IMR-90 (cell line): Measurements from ENCODE around the gene LHX1. TPM values are rescaled to one million over a fixed set of nuclear protein-coding genes. Genes with fewer than 3 reads are reported as not detected.

Source experiments
- ATAC-seq: fragments of 200-7000 bp; cut with Tn5 transposase; 2 replicates; pipeline ENCODE4 v1.9.1; 2020; ENCODE audit warnings: low read depth, mild to moderate bottlenecking, moderate library complexity
- BruUV-seq: library from RNA; stranded (reverse); fragments of 400-500 nt; replicated peaks from 2 replicates; lab custom pipeline; 2021; lab: Mats Ljungman, UMichigan
- CTCF ChIA-PET: fragments of 300-600 bp; formaldehyde crosslinking; extraction: SDS; loops from one replicate; lab custom pipeline; 2021; ENCODE audit warnings: antibody characterized with exemption; lab: Yijun Ruan, JAX
- POLR2A ChIA-PET: fragments of 300-600 bp; sonication (Branson Sonifier 250); formaldehyde crosslinking; loops from one replicate; lab custom pipeline; 2022; ENCODE audit warnings: antibody characterized with exemption; ENCODE audit not compliant: unreplicated experiment; lab: Charles Lee
- DNase-seq: peaks from one replicate; pipeline ENCODE4 v3.0.0; 2013
- H2AFZ ChIP-seq: replicated peaks from 2 replicates; pipeline ENCODE3; 2013; ENCODE audit warnings: low read length, mild to moderate bottlenecking; ENCODE audit not compliant: poor library complexity
- H2AK5ac ChIP-seq: 2 replicates; pipeline ENCODE4 v1.6.1; 2013; ENCODE audit warnings: low read depth, low read length, inconsistent platforms
- H2AK9ac ChIP-seq: replicated peaks from 2 replicates; pipeline ENCODE3; 2013; ENCODE audit warnings: mild to moderate bottlenecking, low read depth, low read length, moderate library complexity; ENCODE audit not compliant: poor library complexity
- H2BK120ac ChIP-seq: 2 replicates; pipeline ENCODE4 v1.6.1; 2013; ENCODE audit warnings: low read depth, low read length, inconsistent platforms
- H2BK15ac ChIP-seq: 3 replicates; pipeline ENCODE4 v1.6.1; 2013; ENCODE audit warnings: low read depth, low read length, inconsistent platforms
- H2BK20ac ChIP-seq: 2 replicates; pipeline ENCODE4 v1.6.1; 2013; ENCODE audit warnings: low read depth, mild to moderate bottlenecking, inconsistent platforms, low read length, moderate library complexity
- H2BK5ac ChIP-seq: 2 replicates; pipeline ENCODE4 v1.6.1; 2013; ENCODE audit warnings: mild to moderate bottlenecking, low read depth, low read length, inconsistent platforms; ENCODE audit not compliant: poor library complexity, severe bottlenecking
- H3K14ac ChIP-seq: replicated peaks from 2 replicates; pipeline ENCODE4 v1.6.1; 2013; ENCODE audit warnings: low read depth, low read length, inconsistent platforms
- H3K18ac ChIP-seq: 2 replicates; pipeline ENCODE4 v1.6.1; 2013; ENCODE audit warnings: low read depth, low read length, control low read depth
- H3K23ac ChIP-seq: 2 replicates; pipeline ENCODE4 v1.6.1; 2013; ENCODE audit warnings: low read depth, low read length, inconsistent platforms
- H3K27ac ChIP-seq: 2 replicates; pipeline ENCODE4 v1.5.1; 2013; ENCODE audit warnings: mild to moderate bottlenecking, control low read depth, low read length; ENCODE audit not compliant: insufficient read depth
- H3K27me3 ChIP-seq: 2 replicates; pipeline ENCODE4 v1.6.1; 2013; ENCODE audit warnings: low read length; ENCODE audit not compliant: control insufficient read depth, insufficient read depth
- H3K36me3 ChIP-seq: 2 replicates; pipeline ENCODE4 v1.6.1; 2013; ENCODE audit warnings: low read length, mixed read lengths; ENCODE audit not compliant: control insufficient read depth, insufficient read depth
- H3K4ac ChIP-seq: 2 replicates; pipeline ENCODE4 v1.6.1; 2013; ENCODE audit warnings: low read depth, low read length, inconsistent platforms
- H3K4me1 ChIP-seq: 2 replicates; pipeline ENCODE4 v1.6.1; 2013; ENCODE audit warnings: low read length, mixed read lengths; ENCODE audit not compliant: control insufficient read depth, insufficient read depth
- H3K4me2 ChIP-seq: 2 replicates; pipeline ENCODE4 v1.6.1; 2013; ENCODE audit warnings: low read depth, mild to moderate bottlenecking, control low read depth, low read length, moderate library complexity
- H3K4me3 ChIP-seq: 2 replicates; pipeline ENCODE4 v1.5.1; 2013; ENCODE audit warnings: low read depth, mild to moderate bottlenecking, control low read depth, low read length, moderate library complexity; ENCODE audit not compliant: insufficient read depth
- H3K56ac ChIP-seq: 2 replicates; pipeline ENCODE4 v1.6.1; 2013; ENCODE audit warnings: low read length, inconsistent platforms; ENCODE audit not compliant: insufficient read depth; ENCODE audit errors: extremely low read depth
- H3K79me1 ChIP-seq, 2 experiments: 2 replicates each; pipeline ENCODE4 v1.6.1; 2013; ENCODE audit warnings: low read length in 2 of 2, inconsistent platforms in 1 of 2, low read depth in 1 of 2
- H3K9ac ChIP-seq: 2 replicates; pipeline ENCODE4 v1.6.1; 2013; ENCODE audit warnings: low read depth, low read length, control low read depth
- H3K9me1 ChIP-seq: 2 replicates; pipeline ENCODE4 v1.6.1; 2013; ENCODE audit warnings: low read length, inconsistent platforms; ENCODE audit not compliant: insufficient read depth
- H3K9me3 ChIP-seq: 2 replicates; pipeline ENCODE4 v1.6.1; 2013; ENCODE audit warnings: low read length; ENCODE audit not compliant: control insufficient read depth, insufficient read depth
- H4K20me1 ChIP-seq: 2 replicates; pipeline ENCODE4 v1.6.1; 2013; ENCODE audit warnings: low read length, inconsistent platforms; ENCODE audit not compliant: insufficient read depth
- H4K5ac ChIP-seq: 2 replicates; pipeline ENCODE4 v1.6.1; 2013; ENCODE audit warnings: mild to moderate bottlenecking, low read depth, low read length, control low read depth
- H4K8ac ChIP-seq, 2 experiments: 2 replicates each; pipeline ENCODE4 v1.6.1; 2013; ENCODE audit warnings: low read depth in 2 of 2, low read length in 2 of 2, control low read depth in 1 of 2, inconsistent platforms in 1 of 2
- H4K91ac ChIP-seq: 2 replicates; pipeline ENCODE4 v1.6.1; 2013; ENCODE audit warnings: low read depth, low read length, inconsistent platforms; ENCODE audit not compliant: insufficient read depth
- BHLHE40 ChIP-seq: fragments of 150-350 bp; IDR thresholded peaks from 2 replicates; pipeline ENCODE4 v1.6.1; 2016; ENCODE audit warnings: mild to moderate bottlenecking, low read depth, low read length
- CHD1 ChIP-seq: IDR thresholded peaks from 2 replicates; pipeline ENCODE4 v1.6.1; 2012; ENCODE audit warnings: low read depth, low read length, improper control_type of control experiment
- CTCF ChIP-seq: conservative IDR thresholded peaks from 2 replicates; pipeline ENCODE4 v1.5.1; 2012; ENCODE audit warnings: mild to moderate bottlenecking, low read depth, low read length, improper control_type of control experiment
- ELK1 ChIP-seq: fragments of 150-350 bp; IDR thresholded peaks from 2 replicates; pipeline ENCODE4 v1.6.1; 2016; ENCODE audit warnings: low read depth, mild to moderate bottlenecking, low read length, moderate library complexity, borderline replicate concordance
- FOS ChIP-seq: fragments of 150-350 bp; IDR thresholded peaks from 2 replicates; pipeline ENCODE4 v1.6.1; 2016; ENCODE audit warnings: low read depth, low read length
- MAFK ChIP-seq: IDR thresholded peaks from 2 replicates; pipeline ENCODE4 v1.6.1; 2012; ENCODE audit warnings: low read depth, low read length, improper control_type of control experiment
- MAZ ChIP-seq: IDR thresholded peaks from 2 replicates; pipeline ENCODE4 v1.6.1; 2012; ENCODE audit warnings: low read depth, mild to moderate bottlenecking, low read length, improper control_type of control experiment, moderate library complexity, borderline replicate concordance
- MXI1 ChIP-seq: IDR thresholded peaks from 2 replicates; pipeline ENCODE4 v1.6.1; 2012; ENCODE audit warnings: low read depth, mild to moderate bottlenecking, low read length, moderate library complexity, borderline replicate concordance
- NFE2L2 ChIP-seq: fragments of 150-350 bp; IDR thresholded peaks from 2 replicates; pipeline ENCODE4 v1.6.1; 2016; ENCODE audit warnings: low read depth, mild to moderate bottlenecking, low read length
- POLR2A ChIP-seq: IDR thresholded peaks from 2 replicates; pipeline ENCODE4 v1.6.1; 2012; ENCODE audit warnings: mild to moderate bottlenecking, low read depth, low read length
- RAD21 ChIP-seq: IDR thresholded peaks from 2 replicates; pipeline ENCODE4 v1.6.1; 2012; ENCODE audit warnings: low read length, improper control_type of control experiment
- RCOR1 ChIP-seq: IDR thresholded peaks from 2 replicates; pipeline ENCODE4 v1.6.1; 2012; ENCODE audit warnings: mild to moderate bottlenecking, low read length, improper control_type of control experiment; ENCODE audit not compliant: insufficient replicate concordance
- RFX5 ChIP-seq: IDR thresholded peaks from 2 replicates; pipeline ENCODE4 v1.8.0; 2012; ENCODE audit warnings: low read depth, mild to moderate bottlenecking, low read length, moderate library complexity
- SMC3 ChIP-seq: fragments of 150-350 bp; IDR thresholded peaks from 2 replicates; pipeline ENCODE4 v1.6.1; 2016; ENCODE audit warnings: low read depth, mild to moderate bottlenecking, antibody characterized with exemption, low read length, moderate library complexity
- WGBS, 2 experiments: methylation state at CpG; one replicate each; pipeline versions ENCODE4 v1.1.5 to v1.1.7; 2013; ENCODE audit warnings: missing lambda C conversion rate in 2 of 2; ENCODE audit not compliant: insufficient read length in 1 of 2; ENCODE audit errors: extremely low coverage in 2 of 2; 5-methylcytosine and 5-hydroxymethylcytosine counted together
- dilution Hi-C: fragments of 300-500 bp; cut with HindIII; formaldehyde crosslinking; loops from one replicate; pipeline ENCODE4 v1.14.3; 2018; ENCODE audit warnings: low sequenced_read_pairs; ENCODE audit not compliant: unreplicated experiment
- in situ Hi-C: fragments of 300-500 bp; cut with MboI; formaldehyde crosslinking; loops from 3 replicates; pipeline ENCODE4 v1.14.3; 2019; ENCODE audit warnings: low sequenced_read_pairs, inconsistent platforms, mixed read lengths
- intact Hi-C: fragments of 100-400 bp; cut with micrococcal nuclease; formaldehyde crosslinking; loops from 2 replicates; pipeline ENCODE4 v1.10.0; 2022
- polyA plus RNA-seq, 3 experiments: library from polyadenylated mRNA; depleted of rRNA; stranded (reverse); fragments of >200 nt; gene quantifications; 2 replicates each; pipeline ENCODE4 v1.2.3, GENCODE V29; 2012; ENCODE audit warnings: low replicate concordance in 1 of 3
- total RNA-seq: library from RNA; depleted of rRNA; stranded (reverse); fragments of >200 nt; gene quantifications from 2 replicates; pipeline ENCODE4 v1.2.3, GENCODE V29; 2012
- TF ChIP-seq, protein P1 (sequence below): fragments of 150-350 bp; IDR thresholded peaks from 2 replicates; pipeline ENCODE4 v1.6.1; 2017; ENCODE audit warnings: mild to moderate bottlenecking, antibody characterized with exemption, low read length, low read depth

The LHX1 gene
- total and polyA plus RNA-seq, 2 of the 4 experiments (the other 2 are of a cell fraction), result not detected

DNA sequence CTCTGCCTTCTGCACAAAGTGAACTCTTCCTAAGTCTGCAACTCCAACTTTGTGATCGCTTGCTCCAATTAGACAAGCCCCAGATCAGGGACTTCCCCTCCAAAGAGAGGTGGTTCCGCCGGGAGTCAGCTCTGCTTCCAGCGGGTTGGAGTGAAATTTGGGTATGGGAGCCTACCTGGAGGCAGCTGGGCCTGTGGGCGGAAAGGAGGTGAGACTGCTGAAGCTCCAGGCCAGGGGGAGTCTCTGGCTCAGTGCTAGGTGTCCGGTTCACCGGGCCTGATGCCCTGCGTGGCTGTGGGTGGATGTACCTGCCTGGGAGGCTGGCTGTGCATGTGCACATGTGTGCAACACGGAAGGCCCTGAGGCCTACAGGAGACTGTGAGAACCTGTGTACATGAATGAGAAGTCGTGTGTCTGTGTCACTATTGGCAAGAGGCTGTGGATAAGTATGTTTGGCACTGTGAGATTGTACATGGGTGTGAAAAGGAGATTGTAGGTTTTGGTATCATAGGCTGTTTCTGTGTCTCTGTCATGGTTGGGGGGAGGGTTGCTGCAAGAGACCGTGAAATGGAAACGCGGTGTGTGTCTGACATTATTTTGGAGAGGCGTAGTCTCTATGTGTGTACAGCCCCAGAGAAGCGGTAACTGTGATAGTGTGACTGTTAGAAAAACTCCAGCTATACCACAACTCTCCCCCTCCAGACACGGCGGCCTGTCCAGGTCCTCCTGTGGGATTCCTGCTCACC is 4.2 kb downstream of the LHX1 start:
- no peaks in the 10 kb centered on the region for H3K79me1 ChIP-seq
- POLR2A ChIA-PET, result no interaction called here
- intact Hi-C loops, result loop anchor here (10.0 kb wide), 1 partner anchor 307 kb away; no protein-coding TSS in a partner anchor
- no peak overlapping the region for H4K91ac ChIP-seq
- 0 out of 2 replicates have a peak, but pooled peaks cover 3% of the 10 kb centered on the region for H3K9me1 ChIP-seq
- peaks cover 94% of the 10 kb centered on the region for H3K27me3 ChIP-seq
- H3K36me3 ChIP-seq, result no peaks in the 10 kb centered on the region
- BruUV-seq, result no TSS peak
- no peak overlapping the region for H4K8ac ChIP-seq
- H2BK15ac ChIP-seq, result no peak overlapping the region
- H3K14ac ChIP-seq, result no peak overlapping the region
- no peak overlapping the region for H3K18ac ChIP-seq
- no peak for ATAC-seq
- H3K9me3 ChIP-seq, result peaks cover 16% of the 10 kb centered on the region
- H3K4me3 ChIP-seq, result no peak overlapping the region
- peaks cover 17% of the 10 kb centered on the region; the same call in 1 of the 2 replicates for H4K20me1 ChIP-seq
- H2BK120ac ChIP-seq, result no peak overlapping the region
- dilution Hi-C loops, result no loop called here
- H3K4me1 ChIP-seq, result peaks cover 3% of the 10 kb centered on the region; the same call in 1 of the 2 replicates
- H2BK20ac ChIP-seq, result no peak overlapping the region
- no peak overlapping the region for H2BK5ac ChIP-seq
- in situ Hi-C loops, result no loop called here
- CTCF ChIA-PET, result no interaction called here
- no peak overlapping the region for H2AK9ac ChIP-seq
- H3K27ac ChIP-seq, result no peak overlapping the region
- H3K4ac ChIP-seq, result no peak overlapping the region
- DNase-seq, result no peak
- no peak overlapping the region for H3K23ac ChIP-seq
- H4K5ac ChIP-seq, result no peak overlapping the region
- no peak overlapping the region for H3K56ac ChIP-seq
- 22% methylated on average over 3 of the region's 17 CpGs; no CpG with 5 or more reads in 1 of the 2 experiments for WGBS, 2 experiments
- no peak overlapping the region for H3K4me2 ChIP-seq
- no peak overlapping the region for H2AFZ ChIP-seq
- H2AK5ac ChIP-seq, result no peak overlapping the region
- H3K9ac ChIP-seq, result no peak overlapping the region
- TF ChIP-seq NFE2L2 (no peak), POLR2A (no peak), MAZ (no peak), ELK1 (no peak), RFX5 (no peak), SMC3 (no peak), CHD1 (no peak), RCOR1 (no peak), MXI1 (no peak), RAD21 (no peak), CTCF (no peak), MAFK (no peak), BHLHE40 (no peak), FOS (no peak)
- TF ChIP-seq, protein P1, sequence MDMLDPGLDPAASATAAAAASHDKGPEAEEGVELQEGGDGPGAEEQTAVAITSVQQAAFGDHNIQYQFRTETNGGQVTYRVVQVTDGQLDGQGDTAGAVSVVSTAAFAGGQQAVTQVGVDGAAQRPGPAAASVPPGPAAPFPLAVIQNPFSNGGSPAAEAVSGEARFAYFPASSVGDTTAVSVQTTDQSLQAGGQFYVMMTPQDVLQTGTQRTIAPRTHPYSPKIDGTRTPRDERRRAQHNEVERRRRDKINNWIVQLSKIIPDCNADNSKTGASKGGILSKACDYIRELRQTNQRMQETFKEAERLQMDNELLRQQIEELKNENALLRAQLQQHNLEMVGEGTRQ, result no peak
